Stimulated activated CD8-positive, alpha-beta memory T cell treated with anti-CD3 and anti-CD28 coated beads, Interleukin-2, amount 100 ng/mL, for 1 hour (primary cell): ENCODE results near the gene TECPR1.
"Not testable (repeated sequence)": the region's sequence is repeated elsewhere in the genome, so short reads cannot be mapped to it uniquely, and the experiment has no call there.

ENCODE experiments used
- DNase-seq, 2 donors: peaks; one replicate each; pipeline ENCODE4 v3.0.0-alpha.2; 2020; ENCODE audit warnings: low read depth in 2 of 2

Gene TECPR1

DNA sequence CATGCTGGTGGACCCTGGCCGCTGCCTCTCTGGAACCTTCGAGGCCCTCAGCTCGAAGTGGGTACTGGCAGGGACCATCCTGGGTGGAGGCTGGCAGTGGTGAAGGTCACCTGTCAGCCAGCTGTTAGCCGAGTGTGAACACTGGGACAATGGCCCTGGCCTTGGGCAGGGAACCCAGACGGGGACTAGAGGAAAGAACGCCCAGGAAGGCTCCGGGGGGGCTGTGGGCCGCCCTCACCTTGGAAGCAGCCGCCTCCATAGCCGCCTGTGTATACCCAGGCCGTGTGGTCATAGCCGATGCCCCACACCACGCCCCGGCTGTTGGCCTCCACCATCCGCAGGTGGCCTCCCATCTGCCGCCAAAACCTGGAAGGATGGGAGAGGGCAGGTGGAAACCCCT lies 23.2 kb downstream of the TECPR1 start:
- DNase-seq: no peak

DNA sequence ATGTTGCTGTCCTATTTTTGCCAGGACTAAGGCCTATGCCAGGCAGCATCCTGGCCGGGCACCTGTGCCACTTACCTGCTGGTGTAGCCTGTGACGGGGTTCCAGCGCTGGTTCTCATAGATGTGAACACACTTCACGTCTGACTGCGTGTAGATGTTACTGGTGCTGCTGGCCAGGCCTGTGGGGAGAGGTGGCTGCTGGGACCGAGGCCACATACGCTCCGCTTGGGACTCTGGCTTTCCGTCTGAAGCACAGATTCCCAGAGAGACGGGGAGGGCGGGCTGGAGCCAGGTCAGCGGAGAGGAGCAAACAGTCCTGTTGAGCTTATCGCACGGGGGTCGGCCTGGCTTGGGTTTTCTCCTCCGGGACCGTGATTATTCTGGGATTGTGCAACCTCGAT lies 24.1 kb downstream of the TECPR1 start:
- no peak for DNase-seq

DNA sequence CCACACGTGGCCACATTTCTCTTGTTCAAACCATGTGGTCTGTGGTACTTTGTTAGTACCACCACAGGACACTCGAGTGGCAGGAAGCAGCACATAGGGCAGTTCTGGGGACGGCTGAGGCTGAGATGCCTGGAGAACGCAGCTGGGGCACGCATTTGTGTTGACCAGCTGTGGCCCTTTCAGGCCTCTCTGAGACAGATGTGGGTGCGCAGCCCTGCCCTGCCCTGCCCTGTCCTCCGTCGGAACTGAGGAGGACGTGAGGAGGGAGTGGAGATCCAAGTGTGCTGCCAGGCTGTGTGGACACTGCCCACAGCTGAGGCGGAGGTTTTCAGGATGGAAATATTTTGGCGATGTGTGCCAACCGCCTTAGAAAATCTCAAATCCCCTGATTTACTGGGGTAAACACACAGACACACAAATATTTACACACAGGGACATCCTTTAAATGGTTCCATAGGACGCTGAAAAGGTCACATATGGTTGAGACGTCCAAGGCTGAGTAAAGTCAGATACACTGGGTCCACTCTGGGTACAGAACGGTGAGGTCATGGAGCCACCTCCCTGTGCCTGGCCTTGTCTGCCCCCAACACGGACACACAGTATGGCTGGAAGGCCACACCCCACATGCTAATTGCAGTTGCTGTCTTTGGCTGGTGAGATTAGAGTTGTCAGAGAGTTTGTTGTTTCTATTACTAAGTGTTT lies 26.0 kb downstream of the TECPR1 start:
- DNase-seq: no peak

- DNase-seq: no peak
Observed at GRCh38 chr7:98224701-98225181, 27.3 kb downstream of the TECPR1 start.

GRCh38 chr7:98223898-98224700 lies 27.9 kb downstream of the TECPR1 start:
- no peak for DNase-seq

GRCh38 chr7:98223351-98223897 lies 28.6 kb downstream of the TECPR1 start:
- DNase-seq: no peak

DNA sequence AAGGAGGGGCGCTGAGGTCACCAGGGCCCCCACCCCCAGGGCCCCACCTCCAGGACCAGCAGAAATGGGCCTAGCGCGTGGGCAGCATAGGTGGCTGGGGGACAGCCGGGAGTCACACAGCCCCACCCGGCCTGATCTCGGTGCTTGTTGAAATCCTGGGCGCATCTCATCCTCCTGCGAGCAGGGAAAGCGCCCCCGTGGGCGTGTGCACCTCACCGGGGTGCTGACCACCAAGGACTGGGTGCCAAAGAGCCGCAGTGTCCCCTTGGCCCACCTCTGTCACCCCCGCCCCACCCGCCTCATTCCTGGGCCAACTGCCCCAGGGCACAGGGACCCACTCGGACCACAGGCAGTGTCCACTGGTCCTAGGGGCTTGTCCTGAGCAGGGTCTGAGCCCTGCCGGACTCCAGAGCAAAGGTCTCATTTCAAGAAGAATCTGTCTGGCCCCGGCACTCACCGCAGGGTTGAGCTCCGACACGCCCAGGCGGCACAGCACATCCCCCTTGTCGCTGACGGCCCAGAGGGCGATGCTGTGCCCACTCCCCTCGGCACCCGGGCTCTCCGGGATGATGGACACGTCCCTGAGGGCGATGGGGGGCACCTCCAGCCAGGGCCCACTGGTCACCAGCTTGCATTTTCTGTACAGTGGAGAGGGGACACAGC lies 29.4 kb downstream of the TECPR1 start:
- no peak for DNase-seq

- DNase-seq: no peak
Observed at GRCh38 chr7:98221611-98222532, 30.2 kb downstream of the TECPR1 start.

DNA sequence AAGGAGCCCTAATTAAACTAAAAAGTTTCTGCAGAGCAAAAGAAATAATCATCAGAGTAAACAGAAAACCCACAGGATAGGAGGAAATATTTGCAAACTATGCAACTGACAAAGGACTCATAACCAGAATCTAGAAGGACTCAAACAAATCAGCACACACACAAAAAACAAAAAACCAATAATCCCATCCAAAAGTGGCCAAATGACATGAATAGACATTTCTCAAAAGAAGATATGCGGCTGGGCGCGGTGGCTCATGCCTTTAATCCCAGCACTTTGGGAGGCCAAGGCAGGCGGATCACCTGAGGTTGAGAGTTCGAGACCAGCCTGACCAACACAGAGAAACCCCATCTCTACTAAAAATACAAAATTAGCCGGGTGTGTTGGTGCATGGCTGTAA lies 32.6 kb downstream of the TECPR1 start:
- not testable (repeated sequence) for DNase-seq

- no peak for DNase-seq
Observed at GRCh38 chr7:98217623-98218582, 34.1 kb downstream of the TECPR1 start.

DNA sequence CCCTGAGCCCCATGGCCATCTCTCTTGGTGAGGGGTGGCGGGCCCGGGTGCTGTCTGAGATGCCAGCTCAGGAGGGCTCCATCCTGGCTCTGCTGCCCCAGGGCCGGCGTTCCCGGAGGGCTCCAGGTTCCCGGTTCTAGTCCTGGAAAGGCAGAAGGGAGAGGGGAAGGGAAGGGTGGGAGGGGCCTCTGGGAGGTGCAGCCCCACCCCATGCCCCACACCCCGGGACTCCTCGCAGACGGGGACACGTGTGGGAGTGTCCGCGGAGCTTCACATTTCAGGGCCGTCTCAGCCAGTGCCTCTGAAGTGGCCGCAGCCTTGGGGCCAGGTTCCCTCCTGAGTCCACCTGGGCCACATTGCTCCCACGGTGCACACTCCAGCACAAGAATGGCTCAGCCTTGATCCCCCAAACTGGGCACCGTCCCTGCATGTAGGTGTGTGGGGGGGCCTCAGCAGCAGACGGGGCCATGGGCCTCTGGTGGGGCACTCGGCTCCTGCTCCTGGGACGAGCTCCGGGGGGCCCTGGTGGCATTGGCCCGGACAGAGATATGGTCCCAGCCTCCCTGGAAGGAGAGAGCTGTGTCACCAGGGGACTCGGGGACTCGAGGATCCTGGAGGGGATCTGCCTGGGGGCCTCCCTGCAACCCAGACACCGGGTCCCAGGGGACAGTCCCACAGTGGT lies 35.0 kb downstream of the TECPR1 start:
- no peak for DNase-seq

- no peak for DNase-seq
Observed at GRCh38 chr7:98215561-98216495, 36.2 kb downstream of the TECPR1 start.

DNA sequence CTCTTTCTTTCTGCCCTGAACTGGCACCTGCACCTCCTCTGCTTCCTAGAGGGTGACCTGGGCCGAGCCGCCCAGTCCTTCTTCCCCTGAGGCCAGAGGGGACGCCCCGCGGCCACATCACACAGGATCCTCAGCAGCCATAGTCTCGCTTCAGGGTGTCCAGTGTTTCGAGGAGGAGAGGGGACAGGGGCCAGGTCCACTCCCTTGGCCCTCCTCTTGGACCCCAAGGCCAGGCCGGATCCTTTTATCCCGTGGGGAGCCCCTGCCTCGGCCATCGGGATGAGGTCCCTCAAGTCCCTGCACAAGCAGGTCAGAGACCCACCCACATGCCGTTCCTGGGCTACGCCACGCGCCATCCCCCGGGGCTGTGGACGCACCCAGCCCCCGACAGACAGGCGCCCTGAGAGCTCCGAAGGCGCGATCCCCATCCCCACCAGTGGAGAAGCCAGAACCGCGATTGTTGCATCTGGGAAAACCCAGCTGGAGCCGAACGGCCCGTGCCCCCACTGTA lies 37.2 kb downstream of the TECPR1 start:
- DNase-seq: no peak

DNA sequence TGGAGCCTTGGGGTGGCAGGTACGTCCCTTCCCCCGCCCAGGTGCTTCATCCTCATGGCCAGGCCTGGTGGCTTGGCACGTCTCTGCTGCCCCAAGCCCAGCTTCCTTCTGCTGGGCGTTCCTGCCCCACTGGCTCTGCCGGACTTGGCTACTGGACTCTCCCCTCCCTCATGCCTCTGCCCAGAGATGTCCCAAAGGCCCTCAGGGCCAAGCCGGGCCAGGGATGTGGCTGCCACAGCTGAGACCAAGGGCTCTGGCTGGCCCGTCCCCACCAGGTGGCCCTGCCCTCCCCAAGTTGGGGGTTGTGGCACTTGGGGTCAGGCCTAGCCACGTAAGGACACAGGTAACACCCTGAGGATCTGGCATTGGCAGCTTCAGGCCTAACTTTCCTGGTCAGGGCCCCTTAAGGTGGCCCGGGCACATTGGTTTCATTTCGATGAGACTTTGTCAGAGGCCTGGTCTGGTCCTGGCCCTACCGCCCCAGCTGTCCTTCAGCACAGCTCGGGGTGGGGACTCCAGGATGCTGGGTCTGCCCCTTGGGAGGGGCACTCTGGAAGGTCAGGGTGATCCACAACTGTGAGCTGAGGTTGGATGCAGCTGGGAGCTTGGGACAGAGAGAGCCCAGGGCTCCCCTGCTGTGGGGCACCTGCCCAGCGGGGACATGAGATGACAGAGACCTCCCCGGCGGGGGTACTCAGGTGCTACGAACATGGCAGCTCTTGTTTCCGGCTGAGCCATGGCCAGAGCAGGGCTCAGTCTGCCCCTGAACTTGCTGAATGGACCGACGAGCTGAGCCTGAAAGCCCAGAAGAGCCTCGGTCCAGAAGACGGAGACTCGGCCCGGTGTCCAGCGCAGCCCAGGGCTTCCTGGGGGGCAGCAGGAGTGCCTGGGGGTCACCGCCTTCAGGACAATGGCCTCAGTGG lies 37.9 kb downstream of the TECPR1 start:
- no peak for DNase-seq

DNA sequence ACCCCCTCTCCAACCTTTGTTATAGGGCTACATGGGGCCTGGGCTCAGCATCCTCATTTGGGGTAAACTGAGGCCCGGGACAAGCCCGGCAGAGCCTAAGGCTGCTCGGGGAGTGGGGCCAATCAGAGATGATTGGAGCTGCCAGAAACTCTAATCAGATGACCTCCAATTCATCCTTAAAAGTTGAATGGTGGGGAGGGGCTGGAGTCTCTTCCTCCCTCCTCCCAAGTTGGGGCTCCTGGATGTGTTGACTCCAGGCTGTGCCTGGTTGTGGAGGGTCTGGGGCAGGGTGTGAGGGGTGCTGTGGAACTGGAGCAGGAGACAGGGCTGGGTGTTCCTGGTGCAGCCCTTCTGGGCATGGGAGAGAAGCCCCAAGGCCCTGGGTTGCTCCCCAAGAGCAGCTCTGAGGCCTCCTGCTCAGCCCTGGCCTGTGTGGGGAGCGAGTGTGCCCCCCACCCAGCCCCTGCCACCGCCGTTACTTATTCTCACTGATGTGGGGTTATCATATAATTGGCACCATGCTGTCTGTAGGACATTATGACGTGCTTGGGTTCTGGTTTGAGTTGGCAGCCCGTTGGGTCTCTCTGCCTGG lies 38.6 kb downstream of the TECPR1 start:
- no peak for DNase-seq

- DNase-seq: no peak
Observed at GRCh38 chr7:98212532-98213041, 39.4 kb downstream of the TECPR1 start.
